GM10266 (cell line): Measurements from ENCODE around the gene SNED1.
"Not testable (repeated sequence)": the region's sequence is repeated elsewhere in the genome, so short reads cannot be mapped to it uniquely, and the experiment has no call there.

Source experiments
- DNase-seq: peaks from one replicate; pipeline ENCODE4 v3.0.0; 2012; ENCODE audit errors: extremely low spot score
- TF ChIP-seq, protein P1 (sequence below): IDR thresholded peaks from 2 replicates; pipeline ENCODE4 v1.5.1; 2012; ENCODE audit warnings: mild to moderate bottlenecking, low read depth; ENCODE audit not compliant: control insufficient read depth, insufficient read depth; ENCODE audit errors: missing control alignments

SNED1 gene

GRCh38 chr2:240968731-240969624 is 29.4 kb upstream of the SNED1 start:
- no peak for DNase-seq

GRCh38 chr2:240970104-240970503 is 28.3 kb upstream of the SNED1 start:
- TF ChIP-seq, protein P1, sequence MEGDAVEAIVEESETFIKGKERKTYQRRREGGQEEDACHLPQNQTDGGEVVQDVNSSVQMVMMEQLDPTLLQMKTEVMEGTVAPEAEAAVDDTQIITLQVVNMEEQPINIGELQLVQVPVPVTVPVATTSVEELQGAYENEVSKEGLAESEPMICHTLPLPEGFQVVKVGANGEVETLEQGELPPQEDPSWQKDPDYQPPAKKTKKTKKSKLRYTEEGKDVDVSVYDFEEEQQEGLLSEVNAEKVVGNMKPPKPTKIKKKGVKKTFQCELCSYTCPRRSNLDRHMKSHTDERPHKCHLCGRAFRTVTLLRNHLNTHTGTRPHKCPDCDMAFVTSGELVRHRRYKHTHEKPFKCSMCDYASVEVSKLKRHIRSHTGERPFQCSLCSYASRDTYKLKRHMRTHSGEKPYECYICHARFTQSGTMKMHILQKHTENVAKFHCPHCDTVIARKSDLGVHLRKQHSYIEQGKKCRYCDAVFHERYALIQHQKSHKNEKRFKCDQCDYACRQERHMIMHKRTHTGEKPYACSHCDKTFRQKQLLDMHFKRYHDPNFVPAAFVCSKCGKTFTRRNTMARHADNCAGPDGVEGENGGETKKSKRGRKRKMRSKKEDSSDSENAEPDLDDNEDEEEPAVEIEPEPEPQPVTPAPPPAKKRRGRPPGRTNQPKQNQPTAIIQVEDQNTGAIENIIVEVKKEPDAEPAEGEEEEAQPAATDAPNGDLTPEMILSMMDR: no peak
- no peak for DNase-seq

More at GRCh38 chr2:240968731-240969624, 29.4 kb upstream of the SNED1 start:
- TF ChIP-seq, protein P1: peak; percentile 10

- DNase-seq: no peak
- TF ChIP-seq, protein P1: no peak
These were observed 27.6 kb upstream of the SNED1 start for GRCh38 chr2:240970816-240971215.

- TF ChIP-seq, protein P1: no peak
- DNase-seq: no peak
These were observed 26.2 kb upstream of the SNED1 start for GRCh38 chr2:240972201-240972600.

- no peak for DNase-seq
- TF ChIP-seq, protein P1: no peak
These were observed 25.5 kb upstream of the SNED1 start for GRCh38 chr2:240972636-240973521.

GRCh38 chr2:240974771-240975572 is 23.4 kb upstream of the SNED1 start:
- TF ChIP-seq, protein P1: no peak
- DNase-seq: no peak

GRCh38 chr2:240975903-240976302 is 22.5 kb upstream of the SNED1 start:
- DNase-seq: not testable (repeated sequence)
